HEK293 (cell line): ENCODE results near the gene WDR55.
"Not testable (repeated sequence)": the region's sequence is repeated elsewhere in the genome, so short reads cannot be mapped to it uniquely, and the experiment has no call there.

Source experiments
- CTCF ChIA-PET: fragments of 350-600 bp; formaldehyde crosslinking; extraction: SDS; loops from one replicate; lab custom pipeline; 2021; ENCODE audit warnings: antibody characterized with exemption; lab: Yijun Ruan, JAX
- POLR2A ChIA-PET: fragments of 300-600 bp; formaldehyde crosslinking; extraction: SDS; loops from one replicate; lab custom pipeline; 2020; ENCODE audit warnings: antibody characterized with exemption, inconsistent platforms; lab: Yijun Ruan, JAX
- H3K27ac ChIP-seq: fragments of 200-500 bp; sonication (Bioruptor generic); 2 replicates; pipeline ENCODE4 v1.5.1; 2014; ENCODE audit warnings: low read depth, low read length, control low read depth, inconsistent platforms; ENCODE audit errors: extremely low read depth
- H3K36me3 ChIP-seq, 2 experiments: fragments of 200-500 bp in 1 of 2; sonication (Bioruptor generic) in 1 of 2; 1 replicate in 1 of 2; 2 replicates in 1 of 2; pipeline ENCODE4 v1.5.1; 2014 to 2017; ENCODE audit warnings: inconsistent platforms in 2 of 2, low read length in 2 of 2; ENCODE audit not compliant: control insufficient read depth in 2 of 2, insufficient read depth in 1 of 2
- H3K4me1 ChIP-seq: fragments of 200-500 bp; sonication (Bioruptor generic); 2 replicates; pipeline ENCODE4 v1.5.1; 2014; ENCODE audit warnings: mild to moderate bottlenecking, low read length, inconsistent platforms; ENCODE audit not compliant: control insufficient read depth, insufficient read depth
- H3K4me3 ChIP-seq: 2 replicates; pipeline ENCODE4 v1.5.1; 2011; ENCODE audit warnings: low read depth, mild to moderate bottlenecking, control low read depth, low read length, moderate library complexity
- H3K9me3 ChIP-seq: fragments of 200-500 bp; sonication (Bioruptor generic); 2 replicates; pipeline ENCODE4 v1.5.1; 2014; ENCODE audit warnings: low read depth, low read length, inconsistent platforms; ENCODE audit not compliant: control insufficient read depth, insufficient read depth
- KLF9 ChIP-seq: fragments of 450-650 bp; formaldehyde crosslinking; IDR thresholded peaks from 2 replicates; pipeline ENCODE4 v1.5.1; 2016; ENCODE audit warnings: missing biosample characterization, missing genetic modification characterization, low read depth
- REPIN1 ChIP-seq: fragments of 450-650 bp; formaldehyde crosslinking; IDR thresholded peaks from 2 replicates; pipeline ENCODE4 v1.5.1; 2017; ENCODE audit warnings: missing biosample characterization, missing genetic modification characterization, low read depth
- SETDB1 ChIP-seq: IDR thresholded peaks from one replicate; pipeline ENCODE4 v1.6.1; 2017; ENCODE audit warnings: mild to moderate bottlenecking, low read length, moderate library complexity, mixed read lengths; ENCODE audit not compliant: insufficient read length
- TRIM28 ChIP-seq: IDR thresholded peaks from 2 replicates; pipeline ENCODE4 v1.6.1; 2011; ENCODE audit warnings: low read length, control low read depth, borderline replicate concordance
- ZFP3 ChIP-seq: fragments of 450-650 bp; formaldehyde crosslinking; IDR thresholded peaks from 2 replicates; pipeline ENCODE4 v1.5.1; 2016; ENCODE audit warnings: low read depth, missing biosample characterization, missing genetic modification characterization
- ZNF184 ChIP-seq: fragments of 450-650 bp; IDR thresholded peaks from 2 replicates; pipeline ENCODE4 v1.5.1; 2018; ENCODE audit warnings: missing biosample characterization, mild to moderate bottlenecking, missing genetic modification characterization
- ZNF266 ChIP-seq: fragments of 450-650 bp; formaldehyde crosslinking; IDR thresholded peaks from 2 replicates; pipeline ENCODE4 v1.5.1; 2016; ENCODE audit warnings: missing biosample characterization, missing genetic modification characterization, low read depth
- ZNF280D ChIP-seq: fragments of 450-650 bp; formaldehyde crosslinking; IDR thresholded peaks from 2 replicates; pipeline ENCODE4 v1.5.1; 2016; ENCODE audit warnings: missing biosample characterization, missing genetic modification characterization
- ZNF510 ChIP-seq: fragments of 450-650 bp; formaldehyde crosslinking; IDR thresholded peaks from 2 replicates; pipeline ENCODE4 v1.5.1; 2018; ENCODE audit warnings: mild to moderate bottlenecking, missing genetic modification characterization, missing biosample characterization; ENCODE audit not compliant: insufficient replicate concordance
- ZNF518A ChIP-seq: fragments of 450-650 bp; formaldehyde crosslinking; conservative IDR thresholded peaks from 2 replicates; pipeline ENCODE4 v1.5.1; 2016; ENCODE audit warnings: low read depth, missing biosample characterization, missing genetic modification characterization
- ZNF558 ChIP-seq: fragments of 450-650 bp; formaldehyde crosslinking; IDR thresholded peaks from 2 replicates; pipeline ENCODE4 v1.5.1; 2016; ENCODE audit warnings: missing biosample characterization, missing genetic modification characterization
- ZNF560 ChIP-seq: fragments of 450-650 bp; formaldehyde crosslinking; IDR thresholded peaks from 2 replicates; pipeline ENCODE4 v1.5.1; 2017; ENCODE audit warnings: missing biosample characterization, missing genetic modification characterization, borderline replicate concordance
- ZSCAN23 ChIP-seq: fragments of 450-650 bp; formaldehyde crosslinking; IDR thresholded peaks from 2 replicates; pipeline ENCODE4 v1.5.1; 2016; ENCODE audit warnings: missing biosample characterization, missing genetic modification characterization
- ZSCAN30 ChIP-seq: fragments of 450-650 bp; IDR thresholded peaks from 2 replicates; pipeline ENCODE4 v1.5.1; 2018; ENCODE audit warnings: missing biosample characterization, mild to moderate bottlenecking, missing genetic modification characterization, moderate library complexity
- TF ChIP-seq, protein P1 (sequence below): fragments of 450-650 bp; formaldehyde crosslinking; IDR thresholded peaks from 2 replicates; pipeline ENCODE4 v1.5.1; 2016; ENCODE audit warnings: missing biosample characterization, missing genetic modification characterization

WDR55 gene

GRCh38 chr5:140622301-140622700 lies 42.4 kb upstream of the WDR55 start:
- ChIA-PET CTCF (interaction anchor here (0.6 to 2.2 kb wide), 3 partner anchors 13 to 379 kb away, joined by 3 to 8 read pairs (median 3); no protein-coding TSS in a partner anchor), POLR2A (interaction anchor here (0.6 kb wide), 1 partner anchor 25 kb away, joined by 5 read pairs; the partner anchor contains the start of gene NDUFA2)
- H3K4me3 ChIP-seq = no peak overlapping the region
- TF ChIP-seq ZNF266 (tag by site-specific recombination) = no peak
- TF ChIP-seq ZSCAN23 = no peak
- H3K27ac ChIP-seq = no peak overlapping the region
- no peaks in the 10 kb centered on the region for H3K9me3 ChIP-seq
- H3K36me3 ChIP-seq = no peaks in the 10 kb centered on the region
- H3K4me1 ChIP-seq = no peaks in the 10 kb centered on the region

DNA sequence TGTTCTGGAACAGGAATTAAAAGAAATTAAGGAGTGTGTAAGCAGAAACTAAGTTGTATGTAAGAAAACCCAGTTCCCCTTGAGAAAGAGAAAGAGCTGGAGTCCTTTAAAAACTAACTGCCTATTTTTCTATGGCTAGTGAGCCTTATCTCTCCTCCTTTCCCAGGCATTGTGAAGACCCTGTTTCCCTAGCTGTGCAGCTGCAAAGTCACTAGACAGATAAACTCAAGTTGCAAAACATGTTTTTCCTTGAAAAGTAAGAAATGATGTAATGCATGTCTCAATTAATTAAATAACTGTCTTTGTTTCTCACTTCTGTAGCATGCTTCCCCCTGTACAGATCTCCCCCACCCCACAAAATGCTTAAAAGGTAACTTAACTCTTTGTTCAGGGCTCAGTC lies 41.6 kb upstream of the WDR55 start:
- CTCF ChIA-PET = interaction anchor here (0.6 to 2.2 kb wide), 3 partner anchors 12 to 378 kb away, joined by 3 to 8 read pairs (median 4); no protein-coding TSS in a partner anchor
- POLR2A ChIA-PET = not testable (repeated sequence)

DNA sequence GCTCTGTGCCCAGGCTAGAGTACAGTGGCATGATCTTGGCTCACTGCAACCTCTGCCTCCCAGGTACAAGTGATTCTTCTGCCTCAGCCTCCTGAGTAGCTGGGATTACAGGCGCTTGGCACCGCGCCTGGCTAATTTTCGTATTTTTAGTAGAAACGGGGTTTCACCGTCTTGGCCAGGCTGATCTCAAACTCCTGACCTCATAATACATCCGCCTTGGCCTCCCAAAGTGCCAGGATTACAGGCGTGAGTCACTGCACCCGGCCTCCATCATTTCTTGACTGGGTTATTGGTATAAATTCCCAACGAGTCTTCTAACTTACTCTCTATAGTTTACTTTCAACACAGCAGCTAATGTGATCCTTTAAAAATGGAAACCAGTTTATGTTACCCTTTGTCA lies 39.8 kb upstream of the WDR55 start:
- not testable (repeated sequence) for H3K36me3 ChIP-seq, H3K9me3 ChIP-seq, H3K4me1 ChIP-seq, H3K4me3 ChIP-seq, H3K27ac ChIP-seq
- CTCF ChIA-PET = interaction anchor here (0.8 kb wide), 1 partner anchor 11 kb away, joined by 3 read pairs; no protein-coding TSS in a partner anchor
- POLR2A ChIA-PET = interaction anchor here (0.6 kb wide), 1 partner anchor 85 kb away, joined by 3 read pairs; no protein-coding TSS in a partner anchor

More for the DNA sequence above, 41.6 kb upstream of the WDR55 start:
- not testable (repeated sequence) for H3K27ac ChIP-seq, H3K9me3 ChIP-seq, H3K4me3 ChIP-seq, H3K4me1 ChIP-seq, H3K36me3 ChIP-seq

DNA sequence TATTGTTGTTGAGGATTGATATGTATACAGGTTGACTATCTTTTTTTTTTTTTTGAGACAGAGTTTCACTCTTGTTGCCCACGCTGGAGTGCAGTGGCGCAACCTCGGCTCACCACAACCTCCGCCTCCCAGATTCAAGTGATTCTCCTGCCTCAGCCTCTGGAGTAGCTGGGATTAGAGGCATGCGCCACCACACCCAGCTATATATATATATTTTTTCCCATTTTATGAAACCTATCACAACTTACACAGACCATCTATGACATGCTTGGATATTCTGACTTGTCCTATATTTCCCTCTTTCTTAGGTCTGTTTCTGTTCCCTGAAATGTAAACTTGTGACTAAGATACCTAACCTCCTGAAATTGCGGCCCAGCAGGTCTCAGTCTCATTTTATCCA lies 36.7 kb upstream of the WDR55 start:
- no peak overlapping the region for H3K4me3 ChIP-seq
- CTCF ChIA-PET = interaction anchor here (0.8 to 0.9 kb wide), 3 partner anchors 10 to 54 kb away, joined by 3 to 5 read pairs (median 4); no protein-coding TSS in a partner anchor
- no peaks in the 10 kb centered on the region for H3K4me1 ChIP-seq
- POLR2A ChIA-PET = interaction anchor here (1.1 kb wide), 1 partner anchor 15 kb away, joined by 3 read pairs; no protein-coding TSS in a partner anchor
- no peaks in the 10 kb centered on the region for H3K36me3 ChIP-seq
- H3K9me3 ChIP-seq = no peaks in the 10 kb centered on the region; the same call in 1 of the 2 replicates
- no peak overlapping the region for H3K27ac ChIP-seq
- TF ChIP-seq ZFP3 (tag by site-specific recombination) (no peak), ZNF510 (tag by site-specific recombination) (peak; percentile 23), SETDB1 (peak; percentile 98), ZNF518A (tag by site-specific recombination) (peak; percentile 35; the same call in 1 of the 2 replicates), ZNF280D (tag by site-specific recombination) (peak; percentile 97), ZNF558 (tag by site-specific recombination) (peak; percentile 72; the same call in 1 of the 2 replicates), TRIM28 (peak; percentile 88), KLF9 (tag by site-specific recombination) (no peak), ZSCAN30 (tag by site-specific recombination) (no peak), ZNF184 (tag by site-specific recombination) (0 out of 2 replicates have a peak, but pooled peaks have one; percentile 33), ZNF560 (no peak), REPIN1 (tag by site-specific recombination) (no peak)
- TF ChIP-seq, protein P1, sequence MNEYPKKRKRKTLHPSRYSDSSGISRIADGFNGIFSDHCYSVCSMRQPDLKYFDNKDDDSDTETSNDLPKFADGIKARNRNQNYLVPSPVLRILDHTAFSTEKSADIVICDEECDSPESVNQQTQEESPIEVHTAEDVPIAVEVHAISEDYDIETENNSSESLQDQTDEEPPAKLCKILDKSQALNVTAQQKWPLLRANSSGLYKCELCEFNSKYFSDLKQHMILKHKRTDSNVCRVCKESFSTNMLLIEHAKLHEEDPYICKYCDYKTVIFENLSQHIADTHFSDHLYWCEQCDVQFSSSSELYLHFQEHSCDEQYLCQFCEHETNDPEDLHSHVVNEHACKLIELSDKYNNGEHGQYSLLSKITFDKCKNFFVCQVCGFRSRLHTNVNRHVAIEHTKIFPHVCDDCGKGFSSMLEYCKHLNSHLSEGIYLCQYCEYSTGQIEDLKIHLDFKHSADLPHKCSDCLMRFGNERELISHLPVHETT (tag by site-specific recombination) = 0 out of 2 replicates have a peak, but pooled peaks have one; percentile 33
